NCI-H345 treated with DMSO at 0.1 percent for 48 hours (cell line): ENCODE measurements around the gene TUBGCP5.

Source experiments
- DNase-seq: peaks from one replicate; lab custom pipeline; 2025; ENCODE audit not compliant: unreplicated experiment; lab: John Stamatoyannopoulos, UW

The TUBGCP5 gene

DNA sequence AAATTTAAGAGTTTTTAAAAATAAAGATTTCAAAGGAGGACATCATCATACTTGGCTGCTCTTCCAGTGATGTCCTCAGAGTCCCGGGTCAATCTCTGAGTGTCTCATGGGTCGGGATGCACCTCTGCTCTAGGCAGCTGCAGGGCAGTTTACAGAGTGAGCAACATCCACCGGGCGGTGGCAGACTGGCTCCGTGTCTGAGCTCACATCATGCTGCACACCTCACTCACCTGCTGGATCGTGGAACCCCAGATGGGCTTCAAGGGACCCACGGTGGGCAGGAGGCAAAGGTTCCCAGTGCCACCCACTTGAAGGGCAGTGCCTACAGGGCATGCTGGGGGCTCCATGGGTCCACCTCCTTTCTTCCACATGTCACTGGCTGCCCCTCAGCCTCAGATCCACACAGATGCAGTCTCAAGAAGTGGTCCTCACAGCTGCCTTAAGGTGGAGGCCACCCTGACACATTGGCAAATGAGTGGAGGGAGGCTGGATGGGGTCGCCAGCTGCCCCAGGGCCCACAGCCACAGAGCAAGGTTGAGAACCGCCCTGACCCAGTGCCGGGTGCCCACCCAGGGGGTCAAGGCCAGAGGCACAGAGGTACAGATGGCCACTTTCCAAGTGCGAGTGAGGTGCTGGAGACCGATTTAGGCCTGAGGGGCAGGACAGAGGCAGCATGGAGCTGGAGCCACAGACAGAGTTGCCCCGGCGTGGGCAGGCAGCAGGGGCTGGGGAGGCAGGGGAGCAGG, 84.4 kb downstream of the TUBGCP5 start:
- DNase-seq: no peak

DNA sequence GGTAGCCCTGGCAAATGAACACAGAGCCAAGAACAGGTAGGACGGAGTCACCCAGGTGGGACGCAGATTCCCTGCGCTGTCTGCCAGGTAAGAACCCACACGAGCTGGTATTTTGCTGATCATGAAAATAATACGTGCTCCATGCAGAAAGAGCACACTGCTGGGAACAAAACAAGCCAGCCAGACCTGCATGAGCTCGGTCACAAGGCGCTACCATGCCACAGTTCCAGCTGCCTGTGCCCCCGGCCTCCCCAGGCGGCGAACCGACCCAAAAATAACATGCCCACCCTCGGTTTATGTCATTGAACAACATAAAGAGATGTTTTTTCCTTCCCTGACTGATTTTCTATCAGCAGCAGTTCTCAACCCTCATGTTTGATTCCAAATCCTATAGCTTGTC, 85.0 kb downstream of the TUBGCP5 start:
- no peak for DNase-seq

DNA sequence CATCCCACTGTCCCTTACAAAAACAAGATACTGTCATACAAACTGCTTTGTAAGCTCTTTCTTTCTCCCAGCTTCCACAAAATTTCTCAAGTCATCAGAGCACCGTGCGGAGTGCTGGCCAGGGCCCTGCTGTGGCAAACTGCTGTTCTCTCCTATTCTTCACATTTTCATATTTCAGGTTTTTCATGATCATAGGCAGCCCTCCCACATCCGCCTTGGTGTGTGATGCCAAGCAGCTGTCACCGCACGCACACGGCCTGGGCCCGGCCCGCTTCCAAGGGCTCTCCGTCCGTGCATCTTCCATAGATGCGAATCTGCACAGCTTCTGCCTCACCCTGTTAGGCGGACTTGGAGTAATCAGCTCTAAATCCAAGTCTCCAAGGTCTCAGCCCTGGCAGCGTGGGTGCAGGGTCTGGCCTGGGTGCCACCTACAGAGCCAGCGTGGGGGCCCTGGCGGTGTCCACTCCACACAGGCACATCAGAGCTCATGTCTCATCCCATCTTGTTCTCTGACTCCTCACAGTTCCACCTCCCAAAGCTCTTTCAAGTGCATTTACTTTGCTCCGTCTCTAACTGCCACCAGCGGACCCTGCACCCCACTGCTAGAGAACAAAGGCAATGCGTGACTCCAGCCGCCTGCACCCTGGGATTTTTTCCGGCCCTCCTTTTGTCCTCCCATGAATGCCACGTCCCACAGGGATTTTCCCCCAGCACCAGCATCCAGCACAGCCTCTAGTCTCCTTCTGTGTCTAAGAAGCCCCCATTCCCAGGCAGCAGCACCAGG, 86.4 kb downstream of the TUBGCP5 start:
- peak; percentile 14 for DNase-seq

DNA sequence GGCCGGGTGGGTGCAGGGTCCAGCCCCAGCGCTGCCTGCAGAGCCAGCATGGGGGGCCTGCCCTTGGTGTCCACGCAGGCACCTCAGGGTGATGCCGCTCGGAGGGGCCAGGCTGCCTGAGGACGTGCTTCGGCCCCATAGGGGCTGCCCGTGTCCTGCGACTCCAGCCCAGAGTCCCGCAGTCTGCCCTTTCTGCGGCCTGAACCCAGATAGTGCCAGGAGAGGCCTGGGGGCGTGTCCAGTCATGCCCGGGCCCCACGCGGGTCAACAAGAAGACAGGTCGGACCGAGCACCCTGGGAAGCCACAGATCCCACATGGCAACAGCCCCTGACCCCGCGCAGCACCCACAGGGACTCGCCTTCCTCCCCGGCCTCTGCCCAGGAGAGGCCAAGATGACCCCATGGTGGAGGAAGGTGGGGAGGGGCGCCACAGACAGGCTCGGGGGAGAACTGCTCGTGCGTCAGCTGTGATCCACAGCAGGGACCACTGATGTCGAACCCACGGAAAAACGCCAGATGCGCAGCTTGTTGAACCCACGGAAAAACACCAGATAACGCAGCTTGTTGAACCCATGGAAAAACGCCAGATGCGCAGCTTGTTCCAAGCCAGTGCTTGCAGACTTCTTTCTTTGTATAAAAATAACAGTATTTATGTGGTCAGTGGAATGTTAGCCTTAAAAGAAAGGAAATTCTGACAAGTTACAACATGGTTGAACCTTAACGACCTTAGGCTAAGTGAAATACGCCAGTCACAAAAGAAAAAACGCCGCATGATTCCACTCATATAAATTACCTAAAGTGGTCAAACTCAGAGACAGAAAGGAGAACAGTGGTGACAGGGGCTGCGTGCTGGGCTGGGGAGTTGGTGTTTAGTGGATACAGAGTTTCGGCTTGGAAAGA, 87.7 kb downstream of the TUBGCP5 start:
- DNase-seq: no peak

DNA sequence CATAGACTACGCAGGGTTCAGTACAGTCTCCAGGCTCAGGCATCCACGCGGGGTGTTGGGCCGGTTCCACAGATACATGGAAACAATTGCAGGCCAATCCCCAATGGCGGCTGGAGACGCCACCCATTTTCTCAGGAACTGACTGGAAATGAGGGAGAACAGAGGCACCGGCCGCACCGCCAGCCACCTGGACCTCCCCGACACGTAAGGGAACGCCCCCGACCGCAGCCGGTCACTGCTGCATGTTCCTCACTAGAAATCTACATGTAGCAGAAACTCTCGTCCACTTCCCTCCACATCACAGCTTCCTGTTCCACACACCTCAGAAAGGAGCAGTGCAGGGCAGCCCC, 88.4 kb downstream of the TUBGCP5 start:
- DNase-seq: no peak

DNA sequence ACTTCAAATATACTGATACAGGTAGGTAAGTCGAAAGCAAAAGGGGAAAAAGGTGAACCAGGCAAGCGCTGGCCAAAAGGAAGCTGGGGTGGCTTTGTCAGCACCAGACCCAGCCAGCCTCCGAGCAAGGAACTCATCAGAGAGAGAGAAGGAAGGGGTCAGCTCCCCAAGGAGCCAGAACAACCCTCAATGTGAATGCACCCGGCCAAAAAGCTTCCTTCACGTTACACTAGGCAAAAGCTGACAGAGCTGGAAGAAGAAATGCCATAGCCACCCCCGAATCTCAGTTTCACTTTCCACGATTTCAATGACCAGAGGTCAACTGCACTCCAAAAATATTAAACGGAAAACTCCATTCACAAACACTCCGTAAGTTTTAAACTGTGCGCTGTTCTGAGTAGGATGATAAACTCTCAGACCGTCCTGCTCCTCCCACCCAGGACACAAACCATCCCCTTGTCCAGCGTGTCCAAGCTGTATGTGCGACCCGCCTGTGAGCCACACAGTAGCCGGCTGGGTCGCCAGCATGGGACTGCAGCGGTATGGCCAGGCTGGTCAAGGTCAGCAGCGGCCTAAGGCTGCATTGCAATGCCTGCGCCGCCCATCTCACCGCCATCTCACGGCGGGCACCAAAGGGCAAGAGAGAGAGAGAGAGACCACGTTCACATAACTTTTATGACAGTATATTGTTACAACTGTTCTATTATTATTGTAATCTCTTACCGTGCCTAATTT, 88.9 kb downstream of the TUBGCP5 start:
- no peak for DNase-seq
